K562 (cell line): ENCODE measurements around the gene MRPL4. TPM values are rescaled to one million over a fixed set of nuclear protein-coding genes. Genes with fewer than 3 reads are reported as not detected.

Experiments
- ARID2 ChIP-seq: fragments of 450-650 bp; IDR thresholded peaks from 2 replicates; pipeline ENCODE4 v1.6.1; 2017; ENCODE audit warnings: antibody characterized with exemption, mild to moderate bottlenecking
- CBX2 ChIP-seq: fragments of 200-600 bp; sonication (generic); IDR thresholded peaks from one replicate; pipeline ENCODE4 v1.6.1; 2012; ENCODE audit warnings: mild to moderate bottlenecking, low read length, inconsistent platforms; ENCODE audit not compliant: insufficient read depth, poor library complexity, severe bottlenecking
- CREM ChIP-seq: IDR thresholded peaks from 2 replicates; pipeline ENCODE4 v1.6.1; 2014; ENCODE audit warnings: antibody characterized with exemption, low read depth
- MTA3 ChIP-seq: fragments of 450-650 bp; formaldehyde crosslinking; IDR thresholded peaks from 2 replicates; pipeline ENCODE4 v1.6.1; 2017; ENCODE audit warnings: mild to moderate bottlenecking, borderline replicate concordance
- POLR2G ChIP-seq: fragments of 200-400 bp; formaldehyde crosslinking; IDR thresholded peaks from 2 replicates; pipeline ENCODE4 v1.6.1; 2017; ENCODE audit warnings: low read depth, mild to moderate bottlenecking, antibody characterized with exemption, low read length, moderate library complexity
- RBFOX2 ChIP-seq: fragments of 200-400 bp; formaldehyde crosslinking; IDR thresholded peaks from 2 replicates; pipeline ENCODE4 v1.6.1; 2017; ENCODE audit warnings: low read depth, mild to moderate bottlenecking, low read length, moderate library complexity
- SMAD2 ChIP-seq: fragments of 150-350 bp; IDR thresholded peaks from 2 replicates; pipeline ENCODE4 v1.6.1; 2014; ENCODE audit warnings: low read depth, mild to moderate bottlenecking, low read length
- YY1 ChIP-seq, 3 experiments: IDR thresholded peaks; 2 replicates each; pipeline ENCODE4 v1.6.1; 2011; ENCODE audit warnings: low read length in 2 of 3, mild to moderate bottlenecking in 2 of 3, moderate library complexity in 2 of 3, borderline replicate concordance in 1 of 3, control low read depth in 1 of 3, low read depth in 1 of 3; ENCODE audit not compliant: insufficient read depth in 3 of 3, insufficient replicate concordance in 2 of 3, control insufficient read depth in 1 of 3, insufficient read length in 1 of 3; ENCODE audit errors: extremely low read depth in 1 of 3
- polyA plus RNA-seq, 8 experiments: library from polyadenylated mRNA; depleted of rRNA in 4 of 8; stranded (reverse) in 5 of 8; unstranded in 3 of 8; fragments of >200 nt; fragmentation: Nextera tagmentation in 2 of 8; fragmentation: Illumina TruSeq in 1 of 8; extraction: Ambion mirVana in 2 of 8; extraction: Trizol in 1 of 8; gene quantifications; 2 replicates each; pipeline versions ENCODE4 v1.2.1 to v1.2.3, GENCODE V29; 2011 to 2014; ENCODE audit warnings: inconsistent platforms in 1 of 8, missing spikeins in 1 of 8
- total RNA-seq, 7 experiments: library from RNA; depleted of rRNA in 6 of 7; stranded (reverse); fragments of >200 nt in 6 of 7; fragmentation: Illumina TruSeq in 2 of 7; extraction: Trizol in 2 of 7; gene quantifications; 2 replicates each; pipeline versions ENCODE4 v1.2.1 to v1.2.3, GENCODE V29; 2011 to 2021; ENCODE audit warnings: low replicate concordance in 1 of 7
- TF ChIP-seq, protein P1 (sequence below), 2 experiments: fragments of 450-650 bp in 1 of 2; sonication (generic) in 1 of 2; formaldehyde crosslinking in 1 of 2; IDR thresholded peaks in 1 of 2; conservative IDR thresholded peaks in 1 of 2; 2 replicates each; pipeline versions ENCODE4 v1.6.1 to v1.8.1; 2016 to 2023; ENCODE audit warnings: mild to moderate bottlenecking in 2 of 2, moderate library complexity in 2 of 2, inconsistent platforms in 1 of 2, missing genetic modification reagents in 1 of 2
- TF ChIP-seq, protein P2 (sequence below), 2 experiments: fragments of 200-800 bp in 1 of 2; sonication (Bioruptor generic) in 1 of 2; sonication (generic) in 1 of 2; formaldehyde crosslinking in 1 of 2; IDR thresholded peaks in 1 of 2; conservative IDR thresholded peaks in 1 of 2; 2 replicates each; pipeline versions ENCODE4 v1.5.0 to v1.6.1; 2016 to 2020; ENCODE audit warnings: missing compliant biosample characterization in 1 of 2, missing genetic modification characterization in 1 of 2, missing genetic modification reagents in 1 of 2

The MRPL4 gene
- total and polyA plus RNA-seq, 9 of the 15 experiments (the other 6 are each of a cell fraction or from before 2014, with no cell fraction given), result 1.4 to 239 (median 64.9) TPM

DNA sequence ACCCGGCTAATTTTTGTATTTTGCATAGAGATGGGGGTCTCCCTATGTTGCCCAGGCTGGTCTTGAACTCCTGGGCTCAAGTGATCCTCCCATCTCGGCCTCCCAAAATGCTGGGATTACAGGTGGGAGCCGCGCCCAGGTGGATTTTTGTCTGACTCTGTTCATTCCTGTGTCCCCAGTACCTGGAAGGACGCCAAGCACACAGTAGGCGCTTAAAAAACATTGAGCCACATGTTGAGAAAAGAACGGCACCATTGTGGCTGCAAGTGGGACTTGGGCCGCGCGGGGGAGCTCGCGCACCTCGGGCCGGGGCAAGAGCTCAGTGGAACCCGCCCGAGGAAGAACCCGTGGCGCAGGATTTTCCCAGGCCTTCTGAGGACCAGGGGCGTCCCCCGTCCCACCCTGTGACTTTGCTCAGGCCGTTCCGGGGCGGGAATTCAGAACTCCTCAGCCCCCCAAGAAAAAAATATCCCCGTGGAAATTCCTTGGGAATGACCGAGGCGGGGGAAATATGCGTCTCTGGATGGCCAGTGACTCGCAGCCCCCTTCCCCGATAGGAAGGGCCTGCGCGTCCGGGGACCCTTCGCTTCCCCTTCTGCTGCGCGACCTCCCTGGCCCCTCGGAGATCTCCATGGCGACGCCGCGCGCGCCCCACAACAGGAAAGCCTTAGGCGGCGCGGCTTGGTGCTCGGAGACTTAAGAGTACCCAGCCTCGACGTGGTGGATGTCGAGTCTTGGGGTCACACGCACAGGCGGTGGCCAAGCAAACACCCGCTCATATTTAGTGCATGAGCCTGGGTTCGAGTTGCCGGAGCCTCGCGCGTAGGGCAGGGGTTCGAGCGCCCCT, 17.5 kb downstream of the MRPL4 start (continued):
- TF ChIP-seq, protein P1, sequence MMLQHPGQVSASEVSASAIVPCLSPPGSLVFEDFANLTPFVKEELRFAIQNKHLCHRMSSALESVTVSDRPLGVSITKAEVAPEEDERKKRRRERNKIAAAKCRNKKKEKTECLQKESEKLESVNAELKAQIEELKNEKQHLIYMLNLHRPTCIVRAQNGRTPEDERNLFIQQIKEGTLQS (IDR thresholded peaks at IDR 0.05), result no peak
- TF ChIP-seq, protein P1 (CRISPR knock-in tag; conservative IDR thresholded peaks at IDR 0.05), result 0 out of 2 replicates have a peak, but pooled peaks have one; percentile 8
- TF ChIP-seq POLR2G, result peak; percentile 34; the same call in 1 of the 2 replicates
- no peak for TF ChIP-seq SMAD2
- TF ChIP-seq RBFOX2, result peak; percentile 50
- no peak for TF ChIP-seq MTA3
- TF ChIP-seq YY1 (IDR thresholded peaks at IDR 0.05; ENCODE audit: borderline replicate concordance in 1 of 3, control insufficient read depth in 1 of 3, extremely low read depth in 1 of 3, insufficient read depth in 3 of 3, insufficient read length in 1 of 3, insufficient replicate concordance in 2 of 3, low read depth in 1 of 3, low read length in 2 of 3), result peak in 2 of 3 experiments; percentile 55 to 71
- TF ChIP-seq ARID2, result peak; percentile 97
- peak; percentile 32; the same call in 1 of the 2 replicates for TF ChIP-seq CREM
- TF ChIP-seq, protein P2, sequence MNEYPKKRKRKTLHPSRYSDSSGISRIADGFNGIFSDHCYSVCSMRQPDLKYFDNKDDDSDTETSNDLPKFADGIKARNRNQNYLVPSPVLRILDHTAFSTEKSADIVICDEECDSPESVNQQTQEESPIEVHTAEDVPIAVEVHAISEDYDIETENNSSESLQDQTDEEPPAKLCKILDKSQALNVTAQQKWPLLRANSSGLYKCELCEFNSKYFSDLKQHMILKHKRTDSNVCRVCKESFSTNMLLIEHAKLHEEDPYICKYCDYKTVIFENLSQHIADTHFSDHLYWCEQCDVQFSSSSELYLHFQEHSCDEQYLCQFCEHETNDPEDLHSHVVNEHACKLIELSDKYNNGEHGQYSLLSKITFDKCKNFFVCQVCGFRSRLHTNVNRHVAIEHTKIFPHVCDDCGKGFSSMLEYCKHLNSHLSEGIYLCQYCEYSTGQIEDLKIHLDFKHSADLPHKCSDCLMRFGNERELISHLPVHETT (CRISPR knock-in tag; conservative IDR thresholded peaks at IDR 0.05 in 1 of 2, IDR thresholded peaks at IDR 0.05 in 1 of 2), result peak in 1 of 2 experiments; percentile 11; a peak in 1 of 4 replicates
- TF ChIP-seq CBX2, result no peak
